Endometrium (tissue), 2 donors: ENCODE data around the gene HEATR3.

Experiments
- FAIRE-seq: peaks from 2 replicates; lab custom pipeline; 2012; peaks lifted over from hg19 to GRCh38; lab: Jason Lieb, UNC
- donor health status: control.
- donor health status: control.

The HEATR3 gene

DNA sequence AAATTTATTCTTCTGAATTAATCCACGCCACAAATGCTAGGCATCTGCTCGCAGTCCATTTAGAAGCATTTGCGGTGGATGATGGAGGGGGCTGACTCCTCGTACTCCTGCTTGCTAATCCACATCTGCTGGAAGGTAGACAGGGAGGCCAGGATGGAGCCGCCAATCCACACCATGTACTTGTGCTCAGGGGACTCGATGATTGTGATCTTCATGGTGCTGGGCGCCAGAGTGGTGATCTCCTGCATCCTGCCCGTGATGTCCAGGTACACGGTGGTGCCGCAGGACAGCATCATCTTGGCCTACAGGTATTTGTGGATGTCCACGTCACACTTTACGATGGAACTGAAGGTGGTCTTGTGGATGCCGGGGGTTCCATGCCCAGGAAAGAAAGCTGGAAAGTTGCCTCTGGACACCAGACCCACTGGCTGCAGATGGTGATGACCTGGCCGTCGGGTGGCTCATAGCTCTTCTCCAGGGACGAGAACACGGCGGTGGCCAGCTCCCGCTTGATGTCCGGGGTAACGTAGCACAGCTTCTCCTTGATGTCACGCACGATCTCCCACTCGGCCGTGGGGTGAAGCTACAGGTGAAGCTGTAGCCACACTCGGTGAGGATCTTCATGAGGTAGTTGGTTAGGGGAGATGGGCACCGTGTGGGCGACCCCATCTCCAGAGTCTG lies 7.5 kb upstream of the HEATR3 start:
- FAIRE-seq = no peak

DNA sequence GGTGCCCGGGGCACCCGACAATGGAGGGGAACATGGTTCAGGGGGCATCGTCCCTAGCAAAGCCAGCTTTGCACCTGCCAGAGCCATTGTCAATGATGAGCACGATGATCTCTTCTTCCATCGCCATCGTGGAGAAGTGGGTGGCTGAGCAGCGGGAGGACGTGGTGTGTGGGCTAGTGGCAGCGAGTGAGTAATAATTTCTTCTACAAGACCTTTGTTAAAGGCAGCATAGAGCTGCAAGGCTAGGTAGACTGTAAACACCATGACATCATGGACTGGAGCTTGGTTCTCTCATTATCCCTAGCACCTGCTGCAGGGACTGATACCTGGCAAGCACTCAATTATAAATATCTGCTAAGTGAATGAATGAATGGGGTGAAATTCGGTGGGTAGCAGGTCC lies 6.7 kb upstream of the HEATR3 start:
- no peak for FAIRE-seq

DNA sequence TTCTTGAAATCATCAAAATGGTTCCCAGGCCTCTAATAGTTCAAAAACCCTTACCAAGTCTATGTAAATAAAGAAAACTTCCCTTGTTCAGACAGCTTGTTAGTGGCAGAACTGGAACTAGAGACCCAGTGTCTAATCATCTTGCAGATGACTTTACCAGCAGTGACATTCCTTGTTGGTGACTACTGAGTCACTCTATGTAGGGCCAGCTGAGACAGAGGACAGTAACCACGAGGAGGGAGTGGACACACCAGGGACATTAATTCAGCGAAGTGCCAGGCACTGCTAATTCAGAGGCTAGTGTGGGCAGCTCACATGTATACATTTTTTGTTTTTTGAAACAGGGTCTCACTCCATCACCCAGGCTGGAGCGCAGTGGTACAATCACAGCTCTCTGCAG lies 6.1 kb upstream of the HEATR3 start:
- no peak for FAIRE-seq

DNA sequence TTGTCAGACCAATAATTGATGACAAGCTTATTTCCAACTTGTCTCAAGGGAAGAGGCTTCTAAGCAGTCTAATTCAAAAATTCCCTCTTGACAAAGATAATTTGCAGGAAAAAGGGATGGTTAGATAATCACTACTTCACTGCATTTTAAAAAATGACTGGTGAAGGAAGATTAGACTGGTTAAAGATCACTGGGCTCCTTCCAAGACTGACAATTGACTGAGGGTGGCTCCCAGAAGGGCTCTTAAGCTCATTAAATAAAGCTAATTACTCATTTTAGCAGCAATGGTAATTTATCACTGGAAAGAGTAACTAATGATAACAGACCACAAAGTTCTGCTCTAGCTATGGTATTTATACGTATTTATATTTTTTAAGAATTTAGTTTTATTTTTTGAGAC lies 4.4 kb upstream of the HEATR3 start:
- FAIRE-seq = no peak

DNA sequence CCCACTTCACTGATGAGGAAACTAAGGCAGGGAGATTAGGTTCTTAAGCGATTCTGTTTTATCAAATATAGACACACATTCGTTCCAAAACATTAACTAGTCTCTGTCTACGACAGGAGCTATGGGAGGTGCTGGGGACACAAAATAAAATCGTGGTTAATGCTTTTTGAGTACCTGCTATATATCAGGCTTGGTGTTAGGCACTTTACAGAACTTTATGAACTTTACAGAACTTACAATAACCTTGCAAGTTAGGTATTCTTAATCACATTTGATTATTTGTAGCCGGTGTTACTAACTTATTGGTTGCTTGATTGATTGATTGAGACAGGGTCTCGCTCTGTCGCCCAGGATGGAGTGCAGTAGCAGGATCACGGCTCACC lies 538 bp upstream of the HEATR3 start:
- FAIRE-seq = no peak

DNA sequence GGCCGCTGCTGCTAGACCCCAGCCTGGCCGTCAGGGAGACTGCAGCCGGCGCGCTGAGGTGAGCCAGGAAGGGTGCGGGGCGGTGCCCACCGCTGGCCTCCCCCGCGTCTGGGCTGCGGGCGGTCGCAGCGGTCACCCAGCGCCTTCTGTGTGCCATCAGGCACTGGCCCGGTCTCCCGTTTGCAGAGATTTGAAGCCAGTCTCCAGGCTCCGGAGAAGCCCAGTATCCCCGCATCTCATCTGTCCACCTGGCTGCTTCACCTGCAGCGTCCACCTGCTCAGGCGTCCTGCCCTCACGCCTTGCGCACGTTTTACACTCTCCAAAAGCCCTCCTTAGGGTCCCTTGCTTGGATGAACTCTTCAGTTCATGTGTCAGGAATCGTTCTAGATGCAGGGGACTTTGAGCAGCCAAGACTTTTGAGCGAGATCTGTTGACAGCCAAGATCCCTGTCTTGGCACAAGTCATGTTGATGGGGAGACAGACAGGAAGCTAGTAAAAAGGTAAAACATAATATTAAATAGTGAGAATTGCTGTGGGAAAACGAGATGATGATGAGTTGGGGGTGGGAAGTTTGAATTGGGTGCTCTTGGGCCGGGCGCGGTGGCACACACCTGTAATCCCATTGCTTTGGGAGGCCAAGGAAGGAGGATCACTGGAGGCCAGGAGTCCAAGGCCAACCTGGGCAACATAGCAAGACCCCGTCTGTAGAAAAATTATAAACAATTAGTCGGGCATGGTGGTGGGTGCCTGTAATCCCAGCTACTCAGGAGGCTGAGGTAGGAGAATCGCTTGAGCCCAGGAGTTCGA lies 916 bp downstream of the HEATR3 start:
- FAIRE-seq = no peak

DNA sequence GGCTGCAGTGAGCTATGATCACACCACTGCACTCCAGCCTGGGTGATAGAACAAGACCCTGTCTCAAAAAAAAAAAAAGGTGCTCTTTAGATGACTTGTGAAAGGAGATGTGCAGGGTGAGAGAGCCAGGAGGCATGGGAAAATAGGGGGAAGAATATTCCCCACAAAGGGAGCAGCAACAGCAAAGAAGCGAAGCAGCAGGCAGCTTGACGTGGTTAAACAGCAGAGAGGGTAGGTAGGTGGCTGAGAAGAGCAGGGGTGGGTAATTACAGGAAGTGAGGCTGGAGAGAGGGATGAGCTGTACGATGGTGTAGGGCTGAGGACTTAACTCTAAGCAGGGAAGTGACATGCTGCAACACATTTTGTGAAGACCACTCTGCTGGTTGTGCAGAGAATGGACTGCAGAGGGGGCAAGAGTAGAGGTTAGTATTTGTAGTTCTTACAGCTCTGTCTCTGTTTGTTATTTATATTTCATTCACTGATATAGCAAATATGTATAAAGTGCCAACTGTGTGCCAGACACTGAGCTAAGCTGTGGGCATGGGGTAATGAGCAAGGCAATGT lies 1.6 kb downstream of the HEATR3 start:
- no peak for FAIRE-seq

DNA sequence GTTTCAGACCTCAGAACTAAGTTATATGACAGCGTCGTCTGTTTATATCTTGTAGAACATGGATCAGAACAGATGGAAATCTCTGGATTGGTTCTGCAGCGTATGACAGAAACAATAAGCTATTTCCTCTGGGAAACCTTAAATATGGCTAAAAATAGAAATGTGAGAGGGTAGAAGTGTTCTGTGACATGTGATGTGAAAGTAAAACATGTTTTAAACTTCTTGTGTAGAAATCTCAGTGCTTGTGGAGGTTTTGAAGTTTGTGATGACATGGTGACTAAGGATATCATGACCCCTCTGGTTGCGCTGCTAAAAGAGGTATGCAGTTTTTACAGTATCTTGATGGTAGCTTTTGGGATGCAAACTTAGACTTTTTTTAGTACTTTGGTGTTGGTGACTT lies 2.8 kb downstream of the HEATR3 start:
- no peak for FAIRE-seq

DNA sequence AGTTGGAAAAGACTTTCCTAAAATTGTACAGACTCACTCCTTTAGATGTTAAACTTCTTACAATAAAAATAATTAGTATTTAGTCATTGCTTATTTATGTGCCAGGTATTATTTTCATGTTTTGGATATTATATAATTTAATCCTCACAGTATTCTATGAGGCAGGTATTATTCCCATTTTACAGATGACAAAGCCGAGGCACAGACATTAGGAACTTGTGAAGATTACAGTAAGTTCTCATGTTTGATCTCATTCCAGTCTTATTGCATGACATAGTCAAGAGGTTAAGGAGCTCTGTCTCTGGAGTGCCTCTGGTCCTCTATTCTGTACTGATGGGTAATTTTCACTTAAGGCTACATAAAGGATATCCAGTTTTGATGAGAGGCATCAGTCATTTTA lies 3.3 kb downstream of the HEATR3 start:
- no peak for FAIRE-seq

DNA sequence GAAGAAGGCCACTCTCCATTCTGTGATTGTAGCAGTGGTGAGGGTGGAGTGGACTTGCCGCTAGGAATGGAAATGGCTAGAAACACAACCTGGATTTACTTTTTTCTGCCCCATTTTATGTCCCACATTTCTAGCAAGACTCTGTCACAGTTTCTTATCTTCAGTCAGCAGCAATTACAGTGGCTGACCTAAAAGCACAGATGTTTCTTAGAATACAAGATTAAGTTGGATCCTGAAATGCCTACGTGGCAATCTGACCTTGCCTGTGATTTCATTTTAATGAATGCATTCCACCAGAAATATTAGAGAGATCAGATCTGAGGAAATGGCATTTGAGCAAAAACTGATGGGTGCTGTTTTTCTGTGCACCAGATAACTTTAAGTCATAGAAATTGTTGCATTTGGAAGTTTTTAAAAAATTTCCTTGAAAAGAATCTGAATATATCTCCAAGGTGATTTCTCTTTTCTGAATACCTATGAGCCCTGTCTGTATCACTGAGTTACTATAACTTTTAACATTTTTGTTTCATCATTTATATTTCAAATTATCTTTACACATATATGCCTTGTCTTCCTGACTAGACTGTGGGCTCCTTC lies 5.4 kb downstream of the HEATR3 start:
- no peak for FAIRE-seq

DNA sequence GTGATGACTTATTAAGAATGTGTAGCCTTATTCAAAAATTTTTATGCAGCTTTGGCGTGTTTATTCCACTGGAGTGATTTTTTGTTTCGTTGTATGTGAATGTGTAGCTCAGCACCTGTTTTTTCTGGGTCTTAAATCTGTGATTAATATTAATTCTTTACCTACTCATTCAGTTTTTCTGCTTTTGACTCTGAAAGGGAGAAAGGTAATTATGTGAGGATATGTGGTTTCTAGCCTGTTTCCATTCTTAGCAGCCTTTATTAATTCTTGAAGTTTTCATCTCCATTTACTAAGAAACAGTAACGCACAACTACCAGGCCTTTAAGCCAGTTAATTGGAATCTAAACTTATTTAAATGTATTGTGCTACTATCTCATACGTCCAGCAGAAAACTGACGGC lies 7.0 kb downstream of the HEATR3 start:
- no peak for FAIRE-seq

DNA sequence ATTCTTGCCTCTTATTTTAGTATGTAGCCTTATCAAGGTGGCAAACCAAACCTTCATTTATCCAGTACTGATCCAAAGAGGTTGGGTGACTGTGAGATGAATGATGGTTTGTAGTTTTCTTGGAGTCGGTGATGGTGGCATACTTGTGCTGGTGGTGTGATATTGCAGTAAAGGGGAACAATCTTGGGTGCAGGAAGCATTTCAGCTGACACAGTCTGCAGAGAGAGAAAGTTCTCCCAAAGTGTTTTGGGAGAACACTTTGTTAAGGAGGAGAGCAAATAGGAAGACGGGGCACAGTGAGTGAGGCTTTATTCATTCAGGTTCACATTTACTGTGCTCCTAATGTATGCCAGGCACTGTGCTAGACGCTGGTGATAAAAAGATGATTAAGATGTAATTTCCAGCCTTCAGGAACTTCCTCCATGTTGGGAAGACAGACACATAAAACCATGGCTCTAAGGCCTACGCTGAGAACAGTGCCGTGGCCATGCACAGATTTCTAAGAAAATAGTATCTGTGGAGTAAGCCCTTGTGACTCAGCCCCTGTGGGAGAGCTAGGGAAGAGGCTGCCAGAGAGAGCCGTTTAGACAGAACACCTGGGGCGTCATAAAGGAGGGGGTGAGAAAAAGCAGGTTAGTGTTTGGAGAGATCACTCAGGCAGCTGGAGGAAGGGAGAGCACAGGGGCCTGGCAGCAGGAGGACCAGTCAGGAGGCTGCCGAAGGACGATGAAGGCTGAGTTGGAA lies 13.8 kb downstream of the HEATR3 start:
- no peak for FAIRE-seq

DNA sequence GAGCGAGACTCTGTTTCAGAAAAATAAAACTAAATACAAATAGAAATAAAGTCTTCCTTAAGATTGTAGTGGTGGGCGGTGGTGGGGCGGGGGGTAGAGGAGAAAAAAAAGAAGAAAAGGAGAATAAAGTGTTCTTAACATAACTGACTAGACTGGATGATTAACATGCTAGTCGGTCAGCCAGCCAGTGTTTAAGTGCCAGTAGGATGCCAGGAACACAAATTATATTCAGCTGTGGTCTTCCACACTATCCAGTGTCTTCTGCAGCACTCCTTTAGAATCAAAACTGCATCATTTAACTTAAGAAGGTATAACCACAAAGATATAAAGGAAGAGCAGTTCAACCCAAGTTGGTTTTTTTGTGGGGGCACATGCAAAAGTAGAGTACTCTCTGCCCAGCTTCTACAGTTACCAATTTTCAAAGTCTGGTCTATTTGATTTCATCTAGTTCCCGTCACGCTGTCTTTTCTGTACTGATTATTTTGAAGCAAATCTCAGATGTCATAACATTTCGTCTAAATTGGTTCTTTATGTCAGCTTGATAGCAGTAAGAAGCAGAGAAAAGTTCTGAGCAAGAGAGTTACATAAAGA lies 15.8 kb downstream of the HEATR3 start:
- FAIRE-seq = no peak

DNA sequence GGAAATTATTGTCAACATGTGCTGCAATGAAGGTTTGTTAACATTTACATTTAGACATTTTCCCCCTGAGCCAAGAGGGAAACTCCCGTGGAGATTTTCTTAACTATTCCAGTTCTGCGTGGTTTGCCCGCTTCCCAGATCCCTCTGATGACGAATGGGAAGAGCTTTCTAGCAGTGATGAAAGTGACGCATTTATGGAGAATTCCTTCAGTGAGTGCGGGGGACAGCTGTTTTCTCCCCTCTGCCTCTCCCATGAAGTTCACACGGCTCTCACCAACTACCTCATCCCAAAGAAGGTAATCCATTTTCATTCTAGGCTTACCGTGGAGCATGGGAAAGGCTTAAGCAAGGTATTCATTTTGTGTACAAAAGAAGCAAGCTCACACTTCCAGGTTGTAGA lies 18.2 kb downstream of the HEATR3 start:
- no peak for FAIRE-seq

DNA sequence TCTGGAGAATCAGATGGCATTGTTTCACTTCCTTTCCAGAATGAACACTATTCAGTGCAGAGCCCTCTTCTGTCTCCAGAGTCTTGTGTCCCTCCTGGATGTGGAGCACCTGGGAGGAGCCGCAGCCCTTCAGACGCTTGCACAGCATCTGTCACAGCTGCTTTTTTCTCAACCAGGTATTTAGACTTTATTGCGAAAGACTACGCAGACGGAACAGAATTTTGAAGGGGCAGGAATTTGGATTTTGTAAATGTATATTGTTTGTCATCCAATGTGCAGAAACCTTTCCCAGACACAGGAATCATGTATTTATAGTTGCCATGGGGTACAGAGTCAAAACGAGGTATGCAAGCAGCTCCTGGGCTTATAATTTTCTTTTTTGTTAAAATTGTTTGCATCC lies 20.4 kb downstream of the HEATR3 start:
- FAIRE-seq = no peak

DNA sequence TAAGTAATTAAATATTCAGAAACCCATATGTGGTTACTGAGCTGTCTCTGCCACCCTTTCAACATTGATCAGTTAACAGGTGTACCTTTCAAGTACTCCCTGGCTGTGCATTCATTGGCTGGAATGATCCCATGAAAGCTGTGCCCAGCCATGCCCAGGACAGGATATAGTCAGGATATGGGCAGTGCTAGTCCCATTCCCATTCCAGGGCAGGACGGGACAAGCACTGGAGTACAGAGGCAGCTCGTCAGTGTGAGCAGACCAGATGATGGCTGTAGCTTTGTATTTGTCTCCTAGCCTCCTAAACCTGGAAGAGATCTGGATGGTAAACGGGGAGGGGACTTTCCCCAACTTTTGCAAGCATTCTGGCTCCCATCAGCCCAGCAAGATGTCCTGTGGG lies 22.5 kb downstream of the HEATR3 start:
- FAIRE-seq = no peak

DNA sequence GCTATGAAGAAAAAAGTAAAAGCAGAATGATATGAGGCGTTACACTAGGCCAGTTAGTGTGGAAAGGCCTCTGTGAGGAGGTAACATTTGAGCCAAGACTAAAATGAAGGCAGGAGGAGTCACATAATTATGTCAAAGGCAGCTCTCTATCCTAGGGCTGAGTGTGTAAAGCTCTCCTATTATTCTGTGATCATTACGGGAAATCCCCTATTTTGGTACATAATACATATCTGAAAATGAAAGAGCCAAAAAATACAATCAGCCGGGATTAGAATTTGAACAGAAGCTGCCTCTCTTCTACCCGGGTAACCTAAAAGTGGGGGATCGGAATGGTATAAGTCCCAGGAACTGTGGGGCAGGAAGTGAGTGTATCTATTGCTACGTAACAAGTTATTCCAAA lies 27.1 kb downstream of the HEATR3 start:
- no peak for FAIRE-seq

DNA sequence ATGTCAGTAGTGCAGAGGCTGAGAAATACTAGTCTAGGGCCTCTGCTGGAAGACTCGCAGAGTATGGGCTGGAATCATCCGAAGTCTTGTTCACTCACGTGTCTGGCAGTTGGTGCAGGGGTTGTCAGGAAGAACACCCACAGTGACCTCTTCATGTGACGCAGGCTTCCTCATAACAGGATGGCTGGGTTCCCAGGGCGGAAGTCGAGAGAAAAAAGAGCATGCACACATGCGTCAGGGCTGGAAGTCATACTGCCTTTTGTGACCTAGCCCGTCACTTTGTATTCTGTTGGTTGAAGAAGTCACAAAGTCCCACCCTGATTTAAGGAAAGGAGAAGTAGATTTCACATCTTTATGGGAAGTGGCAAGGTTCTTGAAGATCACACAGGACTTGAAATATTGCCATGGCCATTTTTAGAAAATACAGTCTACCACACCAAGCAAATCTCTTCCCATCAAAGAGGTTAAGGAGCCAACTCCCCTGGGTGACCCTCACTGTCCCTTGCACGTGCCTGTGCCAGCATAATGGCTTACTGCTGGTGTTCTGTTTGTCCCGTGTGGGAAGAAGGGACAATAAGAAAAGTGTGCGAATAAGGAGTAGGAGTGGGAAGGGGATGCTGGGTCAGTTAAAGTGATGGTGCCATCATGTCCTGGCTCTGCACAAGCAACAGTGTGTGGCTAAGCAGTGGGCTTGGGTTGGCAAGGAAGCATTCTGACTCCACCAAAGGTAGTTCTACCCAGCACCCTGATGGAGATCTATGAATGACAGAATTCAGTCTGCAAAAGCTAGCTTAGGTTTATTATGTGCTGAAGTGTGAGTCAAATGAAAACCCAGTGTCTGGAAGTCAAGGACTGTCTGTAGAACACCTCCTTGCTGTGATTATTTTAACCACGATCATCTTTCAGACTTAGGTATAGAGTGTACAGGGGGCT lies 28.1 kb downstream of the HEATR3 start:
- FAIRE-seq = no peak

DNA sequence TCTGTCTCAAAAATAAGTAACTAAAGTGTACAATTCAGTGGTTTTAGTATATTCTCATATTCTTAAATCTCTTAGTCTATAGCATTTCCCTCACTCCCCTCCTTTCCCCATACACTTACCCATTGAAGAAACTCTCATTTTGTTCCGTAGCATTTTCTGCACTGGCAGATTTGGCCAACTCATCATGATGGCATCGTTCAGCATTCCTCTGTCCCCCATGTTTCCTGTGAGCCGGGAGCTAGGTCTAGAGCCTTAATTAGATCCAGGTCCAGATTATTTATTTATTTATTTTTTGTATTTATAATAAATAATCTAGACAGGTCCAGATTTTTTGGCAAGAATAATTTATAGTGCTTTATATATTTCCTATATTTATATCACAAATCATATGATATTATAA lies 31.0 kb downstream of the HEATR3 start:
- FAIRE-seq = no peak

DNA sequence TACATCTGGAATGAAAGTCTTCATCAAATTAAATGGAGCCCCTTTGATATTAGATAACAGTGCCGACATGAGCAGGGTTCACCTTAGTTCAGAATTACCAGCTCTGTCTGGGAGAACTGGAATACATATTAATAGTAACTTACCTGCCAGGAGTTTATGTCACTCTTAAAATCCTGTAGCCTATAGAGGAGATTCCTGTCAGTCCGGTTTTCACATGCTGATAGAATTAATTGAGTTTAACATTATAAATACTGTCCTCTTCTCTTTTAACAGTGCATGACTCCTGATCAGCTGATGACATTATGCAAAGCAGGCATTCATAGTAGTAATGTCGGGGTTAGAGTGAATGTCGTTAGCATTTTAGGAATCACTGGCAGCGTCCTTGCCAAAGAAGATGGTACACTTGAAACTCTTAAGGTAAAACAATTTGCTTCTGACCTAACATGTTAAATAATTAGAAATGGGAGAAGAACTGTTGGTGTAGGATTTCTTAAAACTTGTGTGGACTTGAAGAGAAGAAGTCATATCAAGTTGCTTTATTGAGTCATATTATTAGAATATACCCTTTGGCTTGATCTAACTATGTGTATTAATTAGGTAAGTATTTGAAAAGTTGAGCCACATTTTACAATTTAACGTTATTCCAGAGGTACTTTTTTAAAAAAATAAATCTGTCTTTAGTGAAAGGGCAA lies 34.3 kb downstream of the HEATR3 start:
- no peak for FAIRE-seq
